Trophoblast cell (in vitro differentiated cells and primary cell): Measurements from ENCODE around the gene CAB39.
A peak's percentile ranks its signal among the peaks of the same experiment; 100 is the strongest.

Experiments
- DNase-seq, 2 donors: peaks; one replicate each; pipeline ENCODE4 v3.0.0-alpha.2; 2016
- H2AFZ ChIP-seq: 2 replicates; pipeline ENCODE4 v1.6.1; 2013; ENCODE audit warnings: low read length, moderate library complexity, mild to moderate bottlenecking; ENCODE audit not compliant: insufficient read depth, poor library complexity
- H2AK5ac ChIP-seq: 2 replicates; pipeline ENCODE4 v1.6.1; 2013; ENCODE audit warnings: mild to moderate bottlenecking, low read length
- H2BK120ac ChIP-seq: 2 replicates; pipeline ENCODE4 v1.6.1; 2013; ENCODE audit warnings: low read length, mild to moderate bottlenecking, moderate library complexity; ENCODE audit not compliant: insufficient read depth, poor library complexity
- H2BK12ac ChIP-seq: 2 replicates; pipeline ENCODE4 v1.6.1; 2013; ENCODE audit warnings: mild to moderate bottlenecking, low read length, moderate library complexity
- H2BK5ac ChIP-seq: 2 replicates; pipeline ENCODE4 v1.6.1; 2013; ENCODE audit warnings: low read length, low read depth, moderate library complexity, mild to moderate bottlenecking; ENCODE audit not compliant: poor library complexity
- H3K14ac ChIP-seq: 2 replicates; pipeline ENCODE4 v1.6.1; 2013; ENCODE audit warnings: mild to moderate bottlenecking, low read length
- H3K18ac ChIP-seq: 2 replicates; pipeline ENCODE4 v1.6.1; 2013; ENCODE audit warnings: mild to moderate bottlenecking, low read length
- H3K23ac ChIP-seq: 2 replicates; pipeline ENCODE4 v1.6.1; 2013; ENCODE audit warnings: low read length
- H3K27ac ChIP-seq: 2 replicates; pipeline ENCODE4 v1.5.1; 2013; ENCODE audit warnings: low read depth, mild to moderate bottlenecking, inconsistent platforms, low read length, moderate library complexity
- H3K27me3 ChIP-seq: 2 replicates; pipeline ENCODE4 v1.6.1; 2013; ENCODE audit warnings: inconsistent platforms, mild to moderate bottlenecking, low read length, moderate library complexity; ENCODE audit not compliant: insufficient read depth
- H3K36me3 ChIP-seq, 2 experiments: 1 replicate in 1 of 2; 2 replicates in 1 of 2; pipeline ENCODE4 v1.6.1; 2013; ENCODE audit warnings: low read length in 2 of 2, mild to moderate bottlenecking in 2 of 2, moderate library complexity in 1 of 2; ENCODE audit not compliant: insufficient read depth in 2 of 2, control insufficient read depth in 1 of 2
- H3K4ac ChIP-seq: 2 replicates; pipeline ENCODE4 v1.6.1; 2013; ENCODE audit warnings: low read depth, mild to moderate bottlenecking, low read length, moderate library complexity
- H3K4me1 ChIP-seq, 2 experiments: 1 replicate in 1 of 2; 2 replicates in 1 of 2; pipeline ENCODE4 v1.6.1; 2013; ENCODE audit warnings: low read length in 2 of 2, mild to moderate bottlenecking in 2 of 2, moderate library complexity in 1 of 2; ENCODE audit not compliant: insufficient read depth in 2 of 2, control insufficient read depth in 1 of 2
- H3K4me2 ChIP-seq: 2 replicates; pipeline ENCODE4 v1.6.1; 2013; ENCODE audit warnings: inconsistent platforms, mild to moderate bottlenecking, low read length, moderate library complexity
- H3K4me3 ChIP-seq: 2 replicates; pipeline ENCODE4 v1.5.1; 2013; ENCODE audit warnings: mild to moderate bottlenecking, low read depth, low read length, inconsistent platforms
- H3K79me1 ChIP-seq: one replicate; pipeline ENCODE4 v1.6.1; 2013; ENCODE audit warnings: low read length
- H3K79me2 ChIP-seq: 2 replicates; pipeline ENCODE4 v1.6.1; 2013; ENCODE audit warnings: low read length, mild to moderate bottlenecking; ENCODE audit not compliant: control insufficient read depth, insufficient read depth, poor library complexity
- H3K9ac ChIP-seq: 2 replicates; pipeline ENCODE4 v1.6.1; 2013; ENCODE audit warnings: mild to moderate bottlenecking, low read length
- H3K9me3 ChIP-seq: 2 replicates; pipeline ENCODE4 v1.6.1; 2013; ENCODE audit warnings: low read depth, mild to moderate bottlenecking, control low read depth, inconsistent platforms, low read length; ENCODE audit not compliant: insufficient read depth
- H4K12ac ChIP-seq: 2 replicates; pipeline ENCODE4 v1.6.1; 2013; ENCODE audit warnings: low read depth, mild to moderate bottlenecking, low read length, moderate library complexity
- H4K8ac ChIP-seq: 2 replicates; pipeline ENCODE4 v1.6.1; 2013; ENCODE audit warnings: low read depth, mild to moderate bottlenecking, low read length, moderate library complexity
- H4K91ac ChIP-seq: one replicate; pipeline ENCODE4 v1.6.1; 2013; ENCODE audit warnings: low read depth, mild to moderate bottlenecking, low read length, moderate library complexity
- WGBS: extraction: QIAGEN DNeasy Blood & Tissue Kit; methylation state at CpG from one replicate; pipeline ENCODE4 v1.1.7; 2013; ENCODE audit warnings: missing lambda C conversion rate; ENCODE audit not compliant: insufficient read length, insufficient coverage; ENCODE audit errors: extremely low coverage; 5-methylcytosine and 5-hydroxymethylcytosine counted together

The CAB39 gene

DNA sequence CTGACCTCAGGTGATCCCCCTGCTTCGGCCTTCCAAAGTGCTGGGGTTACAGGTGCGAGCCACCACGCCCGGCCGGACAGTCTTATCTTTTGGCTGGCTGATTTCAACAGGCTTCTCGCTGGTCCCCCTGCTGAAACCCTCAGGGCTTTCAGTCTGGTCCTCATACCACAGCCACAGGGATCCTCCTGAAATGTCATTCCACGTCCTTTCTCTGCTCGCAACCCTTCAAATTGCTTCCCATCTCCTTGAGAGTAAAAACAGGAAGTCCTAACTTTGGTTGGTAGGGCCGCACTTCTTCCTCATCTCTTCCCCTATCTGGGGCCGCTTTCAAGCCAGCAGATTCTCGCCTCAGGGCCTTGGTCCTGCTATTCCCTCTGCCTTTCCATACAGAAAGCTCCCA, 1.4 kb upstream of the CAB39 start:
- no peaks in the 10 kb centered on the region for H3K27me3 ChIP-seq
- H3K9me3 ChIP-seq, result no peaks in the 10 kb centered on the region
- peaks cover 13% of the 10 kb centered on the region for H3K79me1 ChIP-seq
- H3K36me3 ChIP-seq, result no peaks in the 10 kb centered on the region
- H3K4me2 ChIP-seq, result no peak overlapping the region
- H3K27ac ChIP-seq, result peak overlapping the region; percentile 39
- H2BK120ac ChIP-seq, result no peak overlapping the region
- no peak overlapping the region for H2BK12ac ChIP-seq
- H4K91ac ChIP-seq, result no peak overlapping the region
- no peak overlapping the region for H3K9ac ChIP-seq
- peak; percentile 79 to 87 for DNase-seq
- peak overlapping the region; percentile 81 for H4K8ac ChIP-seq
- H3K14ac ChIP-seq, result no peak overlapping the region
- H3K4ac ChIP-seq, result no peak overlapping the region
- peak overlapping the region; percentile 31 for H2AFZ ChIP-seq
- H2BK5ac ChIP-seq, result no peak overlapping the region
- H3K23ac ChIP-seq, result no peak overlapping the region
- peaks cover 15% of the 10 kb centered on the region for H3K79me2 ChIP-seq
- H3K4me1 ChIP-seq, result no peaks in the 10 kb centered on the region
- H4K12ac ChIP-seq, result no peak overlapping the region
- no CpG with 5 or more reads among the region's 11 CpGs for WGBS
- no peak overlapping the region for H3K4me3 ChIP-seq
- no peak overlapping the region for H2AK5ac ChIP-seq
- no peak overlapping the region for H3K18ac ChIP-seq

- Histone ChIP-seq H3K18ac (peak overlapping the region; percentile 83), H3K4me3 (peak overlapping the region; percentile 90), H4K8ac (peak overlapping the region; percentile 72), H2BK5ac (peak overlapping the region; percentile 87), H3K27me3 (no peaks in the 10 kb centered on the region), H3K79me1 (peaks cover 13% of the 10 kb centered on the region), H3K4ac (peak overlapping the region; percentile 98), H3K4me2 (peak overlapping the region; percentile 75), H3K36me3 (no peaks in the 10 kb centered on the region), H4K12ac (peak overlapping the region; percentile 73), H2AFZ (peak overlapping the region; percentile 84), H3K27ac (peak overlapping the region; percentile 78), H3K4me1 (no peaks in the 10 kb centered on the region), H2BK120ac (peak overlapping the region; percentile 49), H3K14ac (peak overlapping the region; percentile 61), H4K91ac (peak overlapping the region; percentile 74), H3K9ac (peak overlapping the region; percentile 94), H2BK12ac (no peak overlapping the region), H3K23ac (no peak overlapping the region), H3K79me2 (peaks cover 18% of the 10 kb centered on the region), H3K9me3 (no peaks in the 10 kb centered on the region), H2AK5ac (peak overlapping the region; percentile 75)
- WGBS, result no CpG with 5 or more reads among the region's 62 CpGs
- DNase-seq, result peak; percentile 49 to 70
These were observed 891 bp downstream of the CAB39 start for GRCh38 chr2:230713331-230714135.

GRCh38 chr2:230714136-230714480, 1.5 kb downstream of the CAB39 start:
- no peaks in the 10 kb centered on the region for H3K27me3 ChIP-seq
- H3K4me2 ChIP-seq, result peak overlapping the region; percentile 75
- H3K14ac ChIP-seq, result no peak overlapping the region
- peak overlapping the region; percentile 90 for H3K4me3 ChIP-seq
- H2BK12ac ChIP-seq, result no peak overlapping the region
- no CpG with 5 or more reads among the region's 4 CpGs for WGBS
- peak overlapping the region; percentile 8 for H4K8ac ChIP-seq
- no peak overlapping the region for H2BK120ac ChIP-seq
- peak; percentile 47 to 76 for DNase-seq
- H2AFZ ChIP-seq, result no peak overlapping the region
- no peak overlapping the region for H3K18ac ChIP-seq
- no peaks in the 10 kb centered on the region for H3K9me3 ChIP-seq
- no peak overlapping the region for H2AK5ac ChIP-seq
- peak overlapping the region; percentile 98 for H3K4ac ChIP-seq
- no peak overlapping the region for H4K12ac ChIP-seq
- H3K9ac ChIP-seq, result no peak overlapping the region
- H2BK5ac ChIP-seq, result no peak overlapping the region
- peaks cover 13% of the 10 kb centered on the region for H3K79me1 ChIP-seq
- H3K27ac ChIP-seq, result peak overlapping the region; percentile 78
- H3K23ac ChIP-seq, result no peak overlapping the region
- H3K36me3 ChIP-seq, result no peaks in the 10 kb centered on the region
- H3K4me1 ChIP-seq, result no peaks in the 10 kb centered on the region
- H3K79me2 ChIP-seq, result peaks cover 18% of the 10 kb centered on the region
- H4K91ac ChIP-seq, result no peak overlapping the region

DNA sequence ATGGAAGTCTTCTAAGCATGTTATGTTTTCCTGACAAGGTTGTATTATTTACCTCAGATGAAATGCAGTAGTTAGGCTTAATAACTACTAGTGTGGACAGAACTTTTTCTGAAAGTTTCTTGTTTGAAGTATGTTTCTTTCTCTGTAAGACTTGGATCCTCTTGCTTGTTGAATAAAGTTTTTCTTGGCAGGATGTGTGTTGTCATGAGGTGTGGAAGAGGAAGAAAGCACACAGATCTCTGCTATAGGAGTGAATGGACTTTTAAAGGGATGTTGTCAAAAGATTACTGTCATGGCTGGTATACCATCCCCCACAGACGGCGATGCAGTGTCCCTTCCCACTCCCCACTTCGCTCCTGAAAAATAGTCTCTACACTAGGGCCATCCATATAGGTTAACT, 2.6 kb downstream of the CAB39 start:
- Histone ChIP-seq H3K79me2 (peaks cover 18% of the 10 kb centered on the region), H3K79me1 (peaks cover 13% of the 10 kb centered on the region), H3K14ac (no peak overlapping the region), H3K4me1 (no peaks in the 10 kb centered on the region), H3K4me3 (no peak overlapping the region), H3K27ac (no peak overlapping the region), H3K9ac (no peak overlapping the region), H2AFZ (no peak overlapping the region), H2BK12ac (no peak overlapping the region), H2BK120ac (no peak overlapping the region), H3K23ac (no peak overlapping the region), H3K27me3 (no peaks in the 10 kb centered on the region), H3K4ac (peak overlapping the region; percentile 71), H4K91ac (no peak overlapping the region), H4K8ac (no peak overlapping the region), H3K4me2 (no peak overlapping the region), H4K12ac (no peak overlapping the region), H3K18ac (no peak overlapping the region), H2BK5ac (no peak overlapping the region), H3K36me3 (peaks cover 0 to under 1% of the 10 kb centered on the region in 2 experiments), H2AK5ac (no peak overlapping the region), H3K9me3 (no peaks in the 10 kb centered on the region)
- no CpG with 5 or more reads among the region's 3 CpGs for WGBS
- no peak for DNase-seq
